OCI-LY7 (cell line): Measurements from ENCODE around the gene RBL1.

Experiments used
- CTCF ChIP-seq: fragments of 200-600 bp; sonication (generic); conservative IDR thresholded peaks from 2 replicates; pipeline ENCODE4 v1.5.1; 2014; ENCODE audit warnings: mild to moderate bottlenecking, antibody characterized with exemption, low read length, moderate library complexity, mixed read lengths
- EZH2phosphoT487 ChIP-seq: fragments of 200-600 bp; sonication (generic); IDR thresholded peaks from 2 replicates; pipeline ENCODE4 v1.6.1; 2018; ENCODE audit warnings: low read depth, borderline replicate concordance, mild to moderate bottlenecking, mixed run types, antibody characterized with exemption, low read length, moderate library complexity, mixed read lengths

DNA sequence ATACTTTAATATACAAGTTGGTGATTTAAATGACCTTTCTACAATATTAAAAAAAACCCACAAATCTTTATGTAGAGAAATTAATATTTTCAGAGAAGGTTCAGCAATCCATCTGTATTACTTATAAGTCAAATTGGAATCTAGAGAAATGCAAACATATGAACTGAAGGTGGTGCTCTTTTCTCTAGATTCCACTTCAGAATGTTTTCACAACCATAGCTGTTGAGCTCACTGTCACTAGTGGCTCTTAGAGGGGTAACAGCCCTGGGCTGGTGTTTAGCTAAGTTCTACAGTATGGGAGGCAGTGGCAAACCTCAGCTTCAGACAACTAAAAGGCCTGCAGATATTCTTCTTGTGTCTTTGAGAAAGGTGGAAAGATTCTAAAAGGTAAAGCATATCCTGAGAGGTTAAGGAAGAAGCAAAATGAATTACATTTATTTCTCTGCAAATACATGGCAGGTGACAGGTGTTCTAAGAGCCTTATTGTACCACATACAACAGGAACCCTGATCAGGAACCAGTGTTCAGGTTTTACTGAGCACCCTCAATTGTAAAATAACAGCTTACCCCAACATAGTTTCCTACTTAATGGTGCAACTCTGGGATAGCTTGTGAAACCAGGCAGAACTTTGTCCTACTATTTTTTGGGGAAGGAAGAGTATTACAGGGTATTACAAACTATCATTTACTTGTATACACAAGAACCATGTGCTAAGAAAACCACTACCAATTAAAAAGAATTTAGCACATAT is 87.7 kb downstream of the RBL1 start:
- peak; percentile 77 for TF ChIP-seq CTCF
- TF ChIP-seq EZH2phosphoT487 = no peak
